GM12891 (cell line): ENCODE data around the gene C12orf76.

Source experiments
- PAX5 ChIP-seq: IDR thresholded peaks from 2 replicates; pipeline ENCODE4 v1.6.1; 2011; ENCODE audit warnings: low read length, moderate library complexity, mild to moderate bottlenecking; ENCODE audit not compliant: insufficient read depth, severe bottlenecking
- POLR2A ChIP-seq: IDR thresholded peaks from 2 replicates; pipeline ENCODE4 v1.6.1; 2011; ENCODE audit warnings: low read depth, low read length, control low read depth
- POLR2AphosphoS5 ChIP-seq: IDR thresholded peaks from 2 replicates; pipeline ENCODE4 v1.6.1; 2011; ENCODE audit warnings: low read depth, low read length, control low read depth
- POU2F2 ChIP-seq: IDR thresholded peaks from 2 replicates; pipeline ENCODE4 v1.6.1; 2011; ENCODE audit warnings: low read depth, mild to moderate bottlenecking, control low read depth, low read length, moderate library complexity
- TAF1 ChIP-seq: IDR thresholded peaks from 2 replicates; pipeline ENCODE4 v1.6.1; 2011; ENCODE audit warnings: low read depth, low read length, control low read depth

GRCh38 chr12:110002676-110003515 lies 45.4 kb downstream of the C12orf76 start:
- no peak; the same call in 1 of the 2 replicates for TF ChIP-seq POLR2A
- no peak for TF ChIP-seq POLR2AphosphoS5
- TF ChIP-seq TAF1 = no peak
- TF ChIP-seq PAX5 = no peak
- no peak for TF ChIP-seq POU2F2
